NCI-H526 (cell line): ENCODE data around the gene ENOSF1.
"Not testable (repeated sequence)": the region's sequence is repeated elsewhere in the genome, so short reads cannot be mapped to it uniquely, and the experiment has no call there.

Experiments
- DNase-seq, 2 experiments: peaks; one replicate each; lab custom pipeline; 2025; lab: John Stamatoyannopoulos, UW

Gene ENOSF1, protein sequence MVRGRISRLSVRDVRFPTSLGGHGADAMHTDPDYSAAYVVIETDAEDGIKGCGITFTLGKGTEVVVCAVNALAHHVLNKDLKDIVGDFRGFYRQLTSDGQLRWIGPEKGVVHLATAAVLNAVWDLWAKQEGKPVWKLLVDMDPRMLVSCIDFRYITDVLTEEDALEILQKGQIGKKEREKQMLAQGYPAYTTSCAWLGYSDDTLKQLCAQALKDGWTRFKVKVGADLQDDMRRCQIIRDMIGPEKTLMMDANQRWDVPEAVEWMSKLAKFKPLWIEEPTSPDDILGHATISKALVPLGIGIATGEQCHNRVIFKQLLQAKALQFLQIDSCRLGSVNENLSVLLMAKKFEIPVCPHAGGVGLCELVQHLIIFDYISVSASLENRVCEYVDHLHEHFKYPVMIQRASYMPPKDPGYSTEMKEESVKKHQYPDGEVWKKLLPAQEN

DNA sequence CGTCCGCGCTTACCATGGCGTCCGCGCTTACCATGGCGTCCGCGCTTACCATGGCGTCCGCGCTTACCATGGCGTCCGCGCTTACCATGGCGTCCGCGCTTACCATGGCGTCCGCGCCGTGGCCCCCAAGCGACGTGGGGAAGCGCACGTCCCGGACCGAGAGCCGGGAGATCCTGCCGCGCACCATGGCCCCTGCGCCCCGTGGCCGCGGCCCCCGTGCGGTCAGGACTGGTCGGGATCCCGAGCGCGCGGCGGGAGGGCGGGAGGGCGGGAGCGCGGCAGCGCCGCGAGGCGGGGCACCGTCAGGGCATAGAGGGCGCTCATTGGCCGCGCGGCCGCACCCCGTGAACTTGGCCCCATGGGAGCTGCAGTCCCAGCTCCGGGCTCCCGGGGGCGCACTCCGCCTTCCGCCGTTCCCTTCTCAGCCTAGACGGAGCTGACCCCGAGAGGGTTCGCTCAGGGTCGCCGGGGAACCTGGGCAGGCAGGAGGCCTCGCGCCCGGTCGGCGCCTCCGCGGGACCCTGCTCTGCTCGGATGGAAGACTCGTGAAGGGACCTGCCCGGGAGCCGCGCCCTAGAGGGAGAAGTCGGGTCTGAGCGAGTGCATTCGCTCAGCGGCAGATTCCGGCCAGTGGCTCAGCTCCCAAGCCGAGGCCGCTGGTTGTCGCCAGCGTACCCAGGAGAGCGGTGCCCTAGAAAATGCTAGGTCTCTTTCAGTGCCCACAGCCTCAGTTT lies at the start of gene ENOSF1:
Gene ENOSF1 (minus strand): TSS at position 230 of the 734 bp plus-strand sequence. CDS start 43 bp downstream, at position 187.
- peak; percentile 25 to 82 for DNase-seq

DNA sequence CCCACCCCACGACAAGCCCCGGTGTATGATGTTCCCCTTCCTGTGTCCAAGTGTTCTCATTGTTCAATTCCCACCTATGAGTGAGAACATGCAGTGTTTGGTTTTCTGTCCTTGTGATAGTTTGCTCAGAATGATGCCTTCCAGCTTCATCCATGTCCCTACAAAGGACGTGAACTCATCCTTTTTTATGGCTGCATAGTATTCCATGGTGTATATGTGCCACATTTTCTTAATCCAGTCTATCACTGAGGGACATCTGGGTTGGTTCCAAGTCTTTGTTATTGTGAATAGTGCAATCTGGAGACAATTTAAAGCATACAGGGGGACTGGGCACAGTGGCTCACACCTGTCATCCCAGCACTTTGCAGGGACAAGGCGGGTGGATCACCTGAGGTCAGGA lies 47.4 kb upstream of the ENOSF1 start:
- DNase-seq, result not testable (repeated sequence)

DNA sequence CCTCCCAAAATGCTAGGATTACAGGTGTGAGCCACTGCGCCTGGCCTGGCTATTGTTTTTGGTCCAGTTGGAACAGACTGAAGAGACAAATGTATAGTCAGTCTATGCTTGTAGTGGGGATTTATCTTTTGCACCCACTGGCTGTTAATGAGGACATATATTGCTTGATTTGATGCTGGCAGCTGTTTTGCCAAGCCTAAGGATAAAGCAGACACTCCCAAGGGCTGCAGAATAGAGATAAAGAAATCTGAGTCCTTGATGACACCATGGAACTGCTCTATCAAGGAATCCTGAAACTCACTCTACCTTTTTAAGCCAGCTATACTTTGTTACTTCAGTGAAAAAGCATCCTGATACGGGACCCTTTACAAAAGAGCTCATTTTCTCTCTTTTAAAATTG lies 43.1 kb upstream of the ENOSF1 start:
- no peak for DNase-seq

DNA sequence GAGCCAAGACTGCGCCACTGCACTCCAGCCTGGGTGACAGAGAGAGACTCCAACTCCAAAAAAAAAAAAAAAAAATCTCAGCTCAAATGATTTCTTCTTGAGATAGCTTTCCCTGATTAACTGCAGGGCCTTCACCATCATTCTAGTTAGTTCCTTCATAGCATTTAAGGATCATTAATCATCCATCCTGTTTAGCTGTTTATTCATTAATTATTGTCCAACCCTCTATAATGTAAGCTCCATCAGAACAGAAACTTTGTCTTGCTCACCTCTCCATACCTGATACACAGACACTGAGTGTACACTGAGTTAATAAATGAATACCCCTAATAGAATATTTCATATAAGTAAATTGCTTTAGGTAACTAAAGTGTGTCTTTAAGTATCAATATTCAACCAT lies 42.2 kb upstream of the ENOSF1 start:
- no peak for DNase-seq

DNA sequence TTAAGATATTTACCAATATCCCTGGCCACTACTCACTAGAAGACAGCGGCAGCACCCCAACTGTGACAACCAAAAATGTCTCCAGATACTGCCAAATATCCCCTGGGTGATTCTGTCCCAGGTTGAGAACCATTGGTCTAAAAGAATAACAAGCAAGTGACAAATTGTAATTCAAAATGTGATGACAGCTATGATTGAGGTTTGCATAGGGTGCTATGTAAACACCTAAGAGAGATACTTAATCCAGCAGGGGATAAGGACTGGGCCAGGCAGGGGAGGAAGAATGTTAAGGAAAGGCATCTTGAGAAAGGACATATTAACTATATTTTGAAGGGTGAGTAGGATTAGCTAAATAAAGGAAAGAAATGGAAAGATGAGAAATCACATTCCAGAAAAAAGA lies 38.0 kb upstream of the ENOSF1 start:
- DNase-seq, result no peak

DNA sequence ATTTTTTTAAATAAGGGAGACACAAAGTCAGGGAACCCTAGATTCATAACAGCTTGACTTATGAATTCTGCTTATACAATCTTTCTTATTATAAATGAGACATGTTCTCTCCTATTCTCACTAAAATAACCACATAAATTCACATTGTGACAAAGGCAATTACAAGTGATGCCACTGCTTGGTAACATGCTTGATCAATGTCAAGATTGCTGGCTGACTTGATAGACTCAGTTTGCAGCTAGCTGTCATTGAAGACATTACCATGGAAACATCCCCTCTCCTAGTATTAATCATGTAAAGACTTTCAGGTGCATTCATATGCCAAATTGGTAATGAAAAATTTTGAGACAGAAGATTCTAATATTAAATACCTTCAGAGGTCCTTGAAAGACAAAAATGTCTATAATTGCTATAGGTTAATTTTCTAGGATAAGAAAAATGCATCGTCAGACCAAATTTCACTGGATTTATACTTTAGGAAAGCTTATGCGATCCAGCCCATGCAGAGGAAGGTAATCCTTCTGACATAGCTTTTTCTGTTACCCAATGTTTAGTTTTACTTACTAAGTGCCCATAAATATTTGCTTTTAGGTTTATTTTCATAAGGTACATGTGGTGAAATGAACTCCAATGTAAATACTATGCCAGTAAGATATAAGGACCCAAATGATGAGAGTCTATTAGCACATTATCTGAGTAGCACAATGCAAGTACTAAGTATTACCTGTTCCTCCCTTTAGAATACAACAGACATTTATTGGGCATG lies 32.6 kb upstream of the ENOSF1 start:
- DNase-seq, result no peak

DNA sequence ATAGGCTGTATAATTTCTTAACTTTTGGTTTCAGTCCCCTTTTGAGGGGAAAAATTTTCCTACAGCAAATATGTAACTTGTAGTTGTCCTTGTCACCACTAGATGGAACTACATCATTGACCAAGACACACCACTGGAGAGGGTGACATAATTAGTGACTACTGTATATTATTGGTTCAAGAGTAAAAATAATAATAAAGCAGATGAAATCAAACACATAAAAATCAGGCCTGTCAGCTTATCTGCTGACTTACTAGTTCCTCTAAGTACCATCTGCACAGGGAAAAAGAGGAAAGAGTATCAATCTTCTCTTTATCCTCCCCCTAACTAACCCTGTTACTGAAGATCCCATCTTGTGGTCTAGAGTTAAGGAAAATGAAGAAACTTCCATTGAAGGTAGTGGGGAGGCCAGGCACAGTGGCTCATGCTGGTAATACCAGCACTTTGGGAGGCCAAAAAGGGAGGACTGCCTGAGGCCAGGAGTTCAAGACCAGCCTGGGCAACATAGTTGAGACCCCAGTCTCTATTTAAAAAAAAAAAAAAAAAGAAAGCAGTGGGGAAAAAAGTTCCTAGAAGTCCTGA lies 29.6 kb upstream of the ENOSF1 start:
- peak in 1 of 2 experiments; percentile 24 for DNase-seq

DNA sequence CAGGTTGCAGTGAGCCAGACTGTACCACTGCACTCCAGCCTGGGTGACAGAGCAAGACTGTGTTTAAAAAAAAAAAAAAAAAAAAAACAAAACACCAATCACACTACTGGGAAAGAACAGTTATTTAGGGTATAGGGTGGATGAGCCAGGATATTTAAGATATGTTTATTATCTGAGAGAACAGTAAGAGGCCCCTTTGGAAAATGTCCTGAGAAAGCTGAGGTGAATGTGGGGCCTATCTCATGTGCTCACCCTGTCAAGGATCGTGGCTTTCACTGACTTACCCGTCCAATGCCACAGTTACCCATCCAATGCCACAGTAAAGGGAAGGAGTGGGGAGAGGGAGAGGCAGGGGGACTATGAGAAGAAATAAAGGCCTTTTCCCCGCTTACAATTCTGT lies 19.9 kb upstream of the ENOSF1 start:
- no peak for DNase-seq

DNA sequence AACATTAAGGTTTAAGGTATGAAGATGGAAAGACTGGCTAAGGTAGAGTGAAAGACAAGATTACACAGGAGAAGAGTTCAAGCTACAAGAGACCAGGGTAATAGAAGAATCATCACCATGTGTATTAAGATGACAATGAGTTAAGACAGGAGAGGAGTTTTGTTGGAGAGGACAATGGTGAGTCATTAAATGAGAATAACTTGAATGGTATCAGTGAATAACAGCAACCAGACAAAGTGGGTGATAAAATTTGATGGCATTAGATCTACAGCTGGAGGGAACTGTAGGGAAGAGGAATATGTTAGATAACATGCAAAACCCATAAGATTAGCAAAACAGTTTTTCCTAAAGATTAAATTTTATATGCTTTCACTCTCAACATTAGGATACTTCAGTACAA lies 18.8 kb upstream of the ENOSF1 start:
- DNase-seq, result no peak

DNA sequence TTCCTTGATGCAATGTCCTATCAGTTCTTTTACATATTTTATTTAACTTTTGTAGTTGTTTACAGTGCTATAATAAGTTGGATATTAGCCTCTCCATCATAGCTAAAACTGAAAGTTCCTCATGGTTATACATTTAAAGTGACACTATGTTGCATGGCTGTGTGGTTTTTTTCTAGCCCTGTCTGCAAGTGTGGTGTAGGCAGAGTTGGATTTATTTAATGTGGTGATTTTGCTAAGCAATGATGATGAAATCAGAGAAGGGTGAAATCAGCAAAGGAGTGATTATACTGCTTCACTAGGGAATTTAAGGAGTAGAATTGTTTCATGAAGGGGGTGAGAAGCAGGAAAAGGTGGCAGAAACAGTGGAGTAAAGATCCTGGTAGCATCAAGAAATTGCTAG lies 18.3 kb upstream of the ENOSF1 start:
- no peak for DNase-seq

DNA sequence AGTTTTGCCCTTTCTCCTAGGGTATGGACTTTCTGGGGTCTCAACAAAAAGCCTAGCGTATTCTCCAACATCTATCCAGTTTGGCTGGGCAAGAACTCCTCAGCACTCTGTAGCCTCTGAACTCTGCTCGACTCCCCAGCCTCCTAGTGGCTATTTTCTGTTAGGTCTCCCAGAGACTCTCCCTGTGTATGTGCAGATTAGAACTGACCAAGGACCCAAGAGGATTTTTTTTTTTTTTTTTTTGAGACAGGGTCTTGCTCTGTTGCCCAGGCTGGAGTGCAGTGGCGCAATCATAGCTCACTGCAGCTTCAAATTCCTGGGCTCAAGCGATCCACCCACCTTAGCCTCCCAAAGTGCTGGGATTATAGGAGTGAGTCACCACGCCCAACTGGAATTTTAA lies 17.7 kb upstream of the ENOSF1 start:
- DNase-seq, result not testable (repeated sequence)

DNA sequence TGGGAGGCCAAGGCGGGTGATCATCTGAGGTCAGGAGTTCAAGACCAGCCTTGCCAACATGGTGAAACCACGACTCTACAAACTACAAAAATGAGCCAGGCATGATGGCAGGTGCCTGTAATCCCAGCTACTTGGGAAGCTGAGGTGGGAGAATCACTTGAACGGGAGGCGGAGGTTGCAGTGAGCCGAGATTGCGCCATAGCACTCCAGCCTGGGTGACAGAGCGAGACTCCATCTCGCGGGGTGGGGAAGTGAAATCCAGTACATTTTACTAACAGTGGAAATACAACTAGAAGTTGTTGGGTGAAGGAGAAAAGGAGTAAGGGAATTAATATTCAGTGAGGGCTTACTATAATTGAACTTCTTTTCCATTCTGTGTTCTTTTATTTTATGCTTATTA lies 13.2 kb upstream of the ENOSF1 start:
- no peak for DNase-seq

DNA sequence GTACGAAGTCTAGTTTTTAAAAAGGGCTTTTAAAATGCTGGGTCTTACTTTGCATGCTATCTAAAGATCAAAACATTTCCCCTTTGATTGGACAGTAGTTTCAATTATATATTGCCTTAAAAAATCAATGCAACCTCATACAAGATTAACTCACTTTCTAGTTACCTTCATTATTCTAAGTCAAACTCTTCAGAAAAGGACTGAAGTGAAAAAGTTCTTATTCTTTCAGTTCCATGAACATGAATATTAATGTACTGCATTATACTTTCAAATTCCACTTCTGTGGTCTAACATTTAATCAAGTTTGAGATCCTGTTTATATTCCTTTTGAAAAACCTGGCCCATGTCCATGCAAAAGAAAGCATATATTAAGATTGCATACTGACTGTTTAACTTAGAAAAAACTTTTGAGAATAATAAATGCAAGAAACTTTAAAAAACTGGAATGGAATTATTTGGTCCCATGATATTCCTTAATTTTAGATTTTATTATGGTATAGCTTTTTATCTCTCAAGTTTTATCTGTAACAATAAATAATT lies 11.2 kb upstream of the ENOSF1 start:
- DNase-seq, result no peak

DNA sequence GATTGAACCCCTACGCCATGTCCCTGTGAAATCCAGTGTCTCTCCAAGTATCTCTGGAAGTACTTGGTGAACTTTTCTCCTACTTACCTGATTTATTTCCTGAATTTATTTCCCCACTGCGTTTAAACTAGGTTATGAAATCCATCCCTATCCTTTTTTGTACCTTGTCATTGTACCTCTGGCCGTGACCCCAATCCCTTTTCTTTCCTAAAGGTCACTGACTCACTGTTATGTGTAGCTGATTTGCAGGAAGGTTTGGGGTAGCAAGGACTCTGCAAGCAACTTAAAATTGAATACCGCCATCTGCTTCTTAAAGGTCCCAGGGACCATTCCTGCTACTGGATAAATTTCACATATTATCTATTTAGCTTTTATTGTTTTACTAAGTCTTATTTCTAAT lies 4.6 kb upstream of the ENOSF1 start:
- no peak for DNase-seq

DNA sequence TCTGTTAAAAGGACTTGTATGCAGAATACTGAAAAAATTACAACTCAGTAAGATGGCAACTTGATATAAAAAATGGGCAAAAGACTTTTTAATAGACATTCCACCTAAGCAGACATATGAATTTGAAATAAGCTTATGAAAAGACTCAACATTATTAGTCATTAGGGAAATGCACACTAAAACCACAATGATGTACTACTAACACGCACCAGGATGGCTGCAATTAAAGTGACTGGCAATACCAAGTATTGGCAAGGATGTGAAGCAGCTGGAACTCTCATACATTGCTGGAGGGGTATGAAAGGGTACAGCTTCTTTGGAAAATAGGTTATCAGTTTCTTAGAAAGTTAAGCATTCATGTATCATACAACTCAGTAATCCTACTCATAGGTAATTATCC lies 3.2 kb upstream of the ENOSF1 start:
- no peak for DNase-seq

DNA sequence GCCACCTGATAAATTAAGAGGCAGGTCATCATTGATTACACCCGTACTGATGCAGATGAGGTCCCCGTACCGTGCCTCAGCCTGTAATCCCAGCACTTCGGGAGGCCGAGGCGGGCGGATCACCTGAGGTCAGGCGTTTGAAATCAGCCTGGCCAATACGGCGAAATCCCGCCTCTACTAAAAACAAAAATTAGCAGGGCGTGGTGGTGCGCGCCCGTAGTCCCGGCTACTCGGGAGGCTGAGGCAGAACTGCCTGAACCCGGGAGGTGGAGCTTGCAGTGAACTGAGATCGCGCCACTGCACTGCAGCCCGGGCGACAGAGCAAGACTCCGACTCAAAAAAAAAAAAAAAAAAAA lies 683 bp upstream of the ENOSF1 start:
- no peak for DNase-seq

DNA sequence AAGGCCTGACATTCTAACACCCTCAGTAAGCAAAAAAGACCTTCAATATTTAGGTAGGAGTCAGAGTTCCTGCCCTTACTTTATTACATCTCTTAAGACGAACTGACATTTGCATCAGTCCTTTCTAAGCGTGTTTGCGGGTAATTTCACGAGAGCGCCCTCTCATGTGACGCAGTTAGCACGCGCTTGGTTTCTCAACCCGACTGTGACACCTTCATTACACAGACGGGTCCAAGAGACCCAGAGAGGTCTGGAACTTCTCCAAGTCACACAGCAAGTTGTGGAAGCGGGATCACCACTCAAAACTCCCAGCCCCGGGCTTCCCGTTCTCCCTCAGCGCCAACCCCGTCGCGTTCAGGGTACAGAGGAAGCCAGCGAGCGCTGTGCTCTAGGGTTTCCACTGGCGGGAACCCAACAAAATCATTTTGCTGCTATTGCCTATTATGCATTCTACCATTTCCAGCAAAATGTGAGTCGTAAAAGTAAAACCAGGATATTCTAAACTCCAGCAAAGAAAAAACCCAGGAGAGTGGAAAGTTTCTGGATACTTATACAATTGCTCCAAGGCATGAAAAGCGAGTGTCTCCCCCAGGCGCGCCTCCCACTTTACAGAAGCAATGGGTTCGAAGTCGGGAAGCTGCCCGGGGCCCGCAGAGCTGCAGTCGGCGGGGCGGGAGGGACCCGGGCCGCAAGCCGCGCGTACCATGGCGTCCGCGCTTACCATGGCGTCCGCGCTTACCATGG lies 601 bp downstream of the ENOSF1 start:
- DNase-seq, result peak; percentile 28 to 63

DNA sequence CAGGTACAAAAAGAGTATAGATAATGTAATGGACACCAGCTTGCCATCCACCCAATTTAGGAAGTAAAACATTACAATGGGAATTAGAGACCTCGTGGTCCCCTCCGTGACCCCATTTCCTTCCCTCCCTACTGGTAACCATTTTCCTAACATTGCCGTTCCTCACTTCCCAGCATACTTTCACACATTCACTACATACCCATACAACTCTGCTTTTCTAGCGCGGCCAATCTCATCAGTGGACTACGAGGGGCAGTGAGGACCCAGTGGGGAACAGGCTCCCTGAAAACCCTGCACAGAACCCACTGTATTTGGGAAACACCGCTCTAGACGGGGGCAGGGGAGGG lies 1.1 kb downstream of the ENOSF1 start:
- peak in 1 of 2 experiments; percentile 28 for DNase-seq

DNA sequence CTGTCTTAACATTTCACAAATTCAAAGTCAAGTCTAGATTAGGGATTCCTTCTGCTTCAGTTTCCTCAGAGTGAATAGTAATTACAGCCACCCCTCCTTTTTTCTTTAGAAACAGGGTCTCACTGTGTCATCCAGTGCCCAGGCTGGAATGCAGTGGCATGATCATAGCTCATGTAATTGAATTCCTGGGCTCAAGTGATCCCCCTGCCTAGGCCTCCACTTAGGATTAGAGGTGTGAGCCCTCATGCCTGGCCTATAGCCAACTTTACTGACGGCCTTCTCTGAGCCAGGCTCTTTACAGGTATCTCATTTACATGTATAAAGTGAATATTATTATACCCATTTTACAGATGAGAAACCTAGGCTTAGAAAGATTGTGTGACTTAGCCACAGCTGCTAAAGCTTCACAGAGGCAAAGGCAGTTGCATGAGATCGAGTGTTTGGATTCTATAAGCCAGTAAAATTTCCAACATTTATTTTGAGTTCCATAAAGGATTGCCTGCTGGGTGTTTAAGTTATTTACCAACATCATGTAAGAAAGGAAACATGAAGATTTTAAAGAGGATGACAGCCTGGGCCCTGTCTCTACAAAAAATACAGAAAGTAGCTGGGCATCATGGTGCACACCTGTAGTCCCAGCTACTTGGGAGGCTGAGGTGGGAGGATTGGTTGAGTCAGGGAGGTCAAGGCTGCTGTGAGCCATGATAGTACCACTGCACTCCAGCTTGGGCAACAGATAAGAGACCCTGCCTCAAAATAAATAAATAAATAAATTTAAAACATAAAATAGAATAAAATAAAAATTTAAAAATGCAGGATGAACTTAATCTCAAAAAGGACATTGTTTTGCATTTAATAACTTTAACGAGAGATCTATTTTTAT lies 1.8 kb downstream of the ENOSF1 start:
- DNase-seq, result no peak

DNA sequence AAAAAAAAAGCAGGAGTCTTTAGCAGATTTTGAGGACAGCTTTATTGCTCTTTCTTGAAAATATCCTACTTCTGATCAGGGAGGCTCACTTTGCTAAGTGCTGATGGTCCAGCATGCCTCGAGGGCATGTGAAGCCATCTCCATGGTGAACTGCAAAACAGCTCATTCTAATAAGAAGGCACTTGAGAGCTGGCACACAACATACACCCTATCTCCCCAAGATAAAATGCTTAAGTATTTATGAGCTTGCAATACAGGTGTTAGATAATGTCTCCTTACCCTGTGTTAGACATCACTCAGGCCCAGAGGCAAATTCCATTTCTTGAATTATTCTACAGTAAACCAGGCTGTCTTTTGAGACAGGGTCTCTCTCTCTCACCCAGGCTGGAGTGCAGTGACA lies 2.7 kb downstream of the ENOSF1 start:
- DNase-seq, result no peak
